WTC11 (cell line): ENCODE measurements around the gene UBE2K. TPM values are rescaled to one million over a fixed set of nuclear protein-coding genes. Genes with fewer than 3 reads are reported as not detected.
"Not testable (repeated sequence)": the region's sequence is repeated elsewhere in the genome, so short reads cannot be mapped to it uniquely, and the experiment has no call there.

Source experiments
- ATAC-seq: fragments of 200-7000 bp; cut with Tn5 transposase; 2 replicates; pipeline ENCODE4 v1.10.0; 2021; ENCODE audit warnings: mild to moderate bottlenecking, moderate library complexity
- CTCF ChIA-PET: fragments of 300-600 bp; sonication (Branson Sonifier 250); formaldehyde crosslinking; loops from one replicate; lab custom pipeline; 2021; ENCODE audit warnings: antibody characterized with exemption; lab: Charles Lee
- POLR2A ChIA-PET: fragments of 350-600 bp; sonication (Branson Sonifier 250); formaldehyde crosslinking; loops from one replicate; lab custom pipeline; 2021; ENCODE audit warnings: antibody characterized with exemption; lab: Charles Lee
- DNase-seq: peaks from one replicate; pipeline ENCODE4 v3.0.0; 2021; ENCODE audit warnings: low spot score
- H3K27ac Mint-ChIP-seq: 2 replicates; pipeline ENCODE4 v1.8.0; 2021; ENCODE audit warnings: mixed read lengths
- H3K27me3 Mint-ChIP-seq: 2 replicates; pipeline ENCODE4 v1.8.0; 2021; ENCODE audit warnings: low read depth, mild to moderate bottlenecking, moderate library complexity, mixed read lengths
- H3K36me3 Mint-ChIP-seq: 2 replicates; pipeline ENCODE4 v1.8.0; 2021; ENCODE audit warnings: mixed read lengths
- H3K4me1 Mint-ChIP-seq: 2 replicates; pipeline ENCODE4 v1.8.0; 2022; ENCODE audit warnings: mixed read lengths
- H3K4me3 Mint-ChIP-seq: 2 replicates; pipeline ENCODE4 v1.8.0; 2021; ENCODE audit warnings: mild to moderate bottlenecking, moderate library complexity, mixed read lengths
- H3K9me3 Mint-ChIP-seq: 2 replicates; pipeline ENCODE4 v1.8.0; 2021; ENCODE audit warnings: mixed read lengths
- CDX4 ChIP-seq: fragments of 250-450 bp; sonication (Bioruptor Pico); IDR thresholded peaks from 2 replicates; pipeline ENCODE4 v1.9.0; 2021; ENCODE audit warnings: moderate library complexity, mild to moderate bottlenecking, inconsistent platforms, borderline replicate concordance
- ERG ChIP-seq: fragments of 250-450 bp; sonication (Bioruptor Pico); IDR thresholded peaks from 2 replicates; pipeline ENCODE4 v1.8.0; 2021; ENCODE audit warnings: mild to moderate bottlenecking
- FOXP1 ChIP-seq: sonication (generic); formaldehyde crosslinking; IDR thresholded peaks from 2 replicates; pipeline ENCODE4 v1.8.0; 2022; ENCODE audit warnings: missing genetic modification reagents, mild to moderate bottlenecking, moderate library complexity, borderline replicate concordance
- IRF2 ChIP-seq: sonication (generic); formaldehyde crosslinking; IDR thresholded peaks from 2 replicates; pipeline ENCODE4 v1.8.0; 2022; ENCODE audit warnings: low read depth, missing genetic modification reagents, borderline replicate concordance
- MXD4 ChIP-seq: fragments of 250-450 bp; sonication (Bioruptor Pico); IDR thresholded peaks from 2 replicates; pipeline ENCODE4 v1.8.0; 2021; ENCODE audit warnings: mild to moderate bottlenecking, moderate library complexity, borderline replicate concordance
- RORB ChIP-seq: fragments of 250-450 bp; sonication (Bioruptor Pico); IDR thresholded peaks from 2 replicates; pipeline ENCODE4 v1.9.0; 2021; ENCODE audit warnings: mild to moderate bottlenecking
- STAT6 ChIP-seq: sonication (generic); formaldehyde crosslinking; conservative IDR thresholded peaks from 2 replicates; pipeline ENCODE4 v1.8.1; 2023; ENCODE audit warnings: mild to moderate bottlenecking, low read depth, missing genetic modification reagents, moderate library complexity
- TCF7 ChIP-seq: sonication (generic); formaldehyde crosslinking; IDR thresholded peaks from 2 replicates; pipeline ENCODE4 v1.8.0; 2022; ENCODE audit warnings: mild to moderate bottlenecking, low read depth, missing genetic modification reagents, moderate library complexity
- TEAD1 ChIP-seq: sonication (generic); formaldehyde crosslinking; IDR thresholded peaks from 2 replicates; pipeline ENCODE4 v1.8.0; 2022; ENCODE audit warnings: mild to moderate bottlenecking, missing genetic modification reagents
- ZBTB43 ChIP-seq: sonication (generic); formaldehyde crosslinking; IDR thresholded peaks from 2 replicates; pipeline ENCODE4 v1.8.1; 2023; ENCODE audit warnings: mild to moderate bottlenecking, missing genetic modification reagents
- ZNF121 ChIP-seq: sonication (generic); formaldehyde crosslinking; IDR thresholded peaks from 2 replicates; pipeline ENCODE4 v1.8.0; 2023; ENCODE audit warnings: missing genetic modification reagents
- ZNF219 ChIP-seq: sonication (generic); formaldehyde crosslinking; IDR thresholded peaks from 2 replicates; pipeline ENCODE4 v1.8.0; 2023; ENCODE audit warnings: missing genetic modification reagents, mild to moderate bottlenecking, borderline replicate concordance
- ZNF263 ChIP-seq: sonication (generic); formaldehyde crosslinking; IDR thresholded peaks from 2 replicates; pipeline ENCODE4 v1.8.1; 2022; ENCODE audit warnings: low read depth, mild to moderate bottlenecking, moderate library complexity, missing genetic modification reagents
- total RNA-seq: library from RNA; stranded (reverse); gene quantifications from 3 replicates; pipeline ENCODE4 v1.2.3, GENCODE V29; 2021
- TF ChIP-seq, protein P1 (sequence below): sonication (generic); formaldehyde crosslinking; IDR thresholded peaks from 2 replicates; pipeline ENCODE4 v1.8.1; 2023; ENCODE audit warnings: mild to moderate bottlenecking, moderate library complexity, missing genetic modification reagents

Gene UBE2K
- total RNA-seq, 1 experiment from 2014 or later = 135 TPM

DNA sequence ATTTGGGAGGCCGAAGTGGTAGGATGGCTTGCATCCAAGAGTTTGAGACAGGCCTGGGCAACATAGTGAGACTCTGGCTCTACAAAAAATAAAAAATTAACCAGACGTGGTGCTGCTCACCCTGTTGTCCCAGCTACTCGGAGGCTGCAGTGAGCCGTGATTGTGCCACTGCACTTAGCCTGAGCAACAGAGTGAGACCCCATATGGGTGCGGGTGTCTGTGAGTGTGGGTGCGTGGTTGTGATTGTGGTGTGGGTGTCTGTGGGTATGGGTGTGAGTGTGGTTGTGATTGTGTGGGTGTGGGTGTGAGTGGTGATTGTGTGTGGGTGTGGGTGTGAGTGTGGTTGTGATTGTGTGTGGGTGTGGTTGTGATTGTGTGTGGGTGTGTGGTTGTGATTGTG, 114.6 kb downstream of the UBE2K start:
- Mint-ChIP-seq H3K4me1 (0 out of 2 replicates have a peak, but pooled peaks cover 4% of the 10 kb centered on the region), H3K4me3 (no peak overlapping the region), H3K9me3 (peaks cover 12% of the 10 kb centered on the region), H3K36me3 (peaks cover 11% of the 10 kb centered on the region), H3K27me3 (no peaks in the 10 kb centered on the region; the same call in 1 of the 2 replicates), H3K27ac (no peak overlapping the region)
- ChIA-PET POLR2A (no interaction called here), CTCF (no interaction called here)
- TF ChIP-seq MXD4 (CRISPR knock-in tag) (no peak), ZNF121 (CRISPR knock-in tag) (peak; percentile 90)
- ATAC-seq (no peak), DNase-seq (no peak)

- DNase-seq, H3K27me3 Mint-ChIP-seq, H3K4me3 Mint-ChIP-seq, POLR2A ChIA-PET, CTCF ChIA-PET, ATAC-seq, H3K4me1 Mint-ChIP-seq, H3K27ac Mint-ChIP-seq: not testable (repeated sequence)
- peaks cover 12% of the 10 kb centered on the region for H3K9me3 Mint-ChIP-seq
- peaks cover 11% of the 10 kb centered on the region for H3K36me3 Mint-ChIP-seq
These were observed 115.1 kb downstream of the UBE2K start for GRCh38 chr4:39813033-39813432.

- H3K27me3 Mint-ChIP-seq, H3K27ac Mint-ChIP-seq, H3K4me1 Mint-ChIP-seq, H3K4me3 Mint-ChIP-seq, DNase-seq, POLR2A ChIA-PET, CTCF ChIA-PET, ATAC-seq: not testable (repeated sequence)
- H3K9me3 Mint-ChIP-seq = peaks cover 12% of the 10 kb centered on the region
- H3K36me3 Mint-ChIP-seq = peaks cover 11% of the 10 kb centered on the region
These were observed 115.8 kb downstream of the UBE2K start for GRCh38 chr4:39813761-39814160.

DNA sequence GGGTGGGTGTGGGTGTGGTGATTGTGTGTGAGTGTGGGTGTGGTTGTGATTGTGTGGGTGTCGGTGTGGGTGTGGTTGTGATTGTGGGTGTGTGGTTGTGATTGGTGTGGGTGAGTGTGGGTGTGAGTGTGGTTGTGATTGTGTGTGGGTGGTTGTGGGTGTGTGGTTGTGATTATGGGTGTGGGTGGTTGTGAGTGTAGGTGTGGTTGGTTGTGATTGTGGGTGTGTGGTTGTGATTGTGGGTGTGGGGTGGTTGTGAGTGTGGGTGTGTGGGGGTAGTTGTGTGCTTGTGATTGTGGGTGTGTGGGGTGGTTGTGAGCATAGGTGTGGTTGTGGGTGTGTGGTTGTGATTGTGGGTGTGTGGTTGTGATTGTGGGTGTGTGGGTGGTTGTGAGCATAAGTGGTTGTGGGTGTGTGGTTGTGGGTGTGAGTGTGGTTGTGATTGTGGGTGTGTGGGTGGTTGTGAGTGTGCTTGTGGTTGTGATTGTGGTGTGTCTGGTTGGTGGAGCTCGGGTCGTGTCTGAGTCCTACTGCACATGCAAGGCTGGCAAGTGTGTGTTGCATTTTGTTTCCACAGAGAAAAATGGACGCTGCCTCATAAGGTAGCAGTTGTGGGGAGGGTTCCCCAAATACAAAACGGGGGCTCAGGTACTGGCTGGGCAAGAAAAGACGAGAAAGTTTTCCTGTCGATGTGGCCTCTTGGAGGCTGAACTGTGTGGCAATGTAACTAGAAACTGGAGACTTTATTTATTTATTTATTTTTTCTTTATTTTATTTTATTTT, 116.7 kb downstream of the UBE2K start:
- Mint-ChIP-seq H3K27ac (peak overlapping the region; percentile 72; the same call in 1 of the 2 replicates), H3K4me3 (no peak overlapping the region), H3K27me3 (no peaks in the 10 kb centered on the region; the same call in 1 of the 2 replicates), H3K9me3 (peaks cover 9% of the 10 kb centered on the region), H3K36me3 (peaks cover 11% of the 10 kb centered on the region), H3K4me1 (0 out of 2 replicates have a peak, but pooled peaks cover 4% of the 10 kb centered on the region)
- CTCF ChIA-PET = no interaction called here
- TF ChIP-seq ZNF219 (CRISPR knock-in tag) (no peak), IRF2 (CRISPR knock-in tag) (no peak), STAT6 (CRISPR knock-in tag) (no peak), ZBTB43 (CRISPR knock-in tag) (no peak), TCF7 (CRISPR knock-in tag) (no peak), ZNF263 (no peak), TEAD1 (no peak), CDX4 (no peak), ERG (CRISPR knock-in tag) (no peak), FOXP1 (no peak), RORB (no peak)
- TF ChIP-seq, protein P1, sequence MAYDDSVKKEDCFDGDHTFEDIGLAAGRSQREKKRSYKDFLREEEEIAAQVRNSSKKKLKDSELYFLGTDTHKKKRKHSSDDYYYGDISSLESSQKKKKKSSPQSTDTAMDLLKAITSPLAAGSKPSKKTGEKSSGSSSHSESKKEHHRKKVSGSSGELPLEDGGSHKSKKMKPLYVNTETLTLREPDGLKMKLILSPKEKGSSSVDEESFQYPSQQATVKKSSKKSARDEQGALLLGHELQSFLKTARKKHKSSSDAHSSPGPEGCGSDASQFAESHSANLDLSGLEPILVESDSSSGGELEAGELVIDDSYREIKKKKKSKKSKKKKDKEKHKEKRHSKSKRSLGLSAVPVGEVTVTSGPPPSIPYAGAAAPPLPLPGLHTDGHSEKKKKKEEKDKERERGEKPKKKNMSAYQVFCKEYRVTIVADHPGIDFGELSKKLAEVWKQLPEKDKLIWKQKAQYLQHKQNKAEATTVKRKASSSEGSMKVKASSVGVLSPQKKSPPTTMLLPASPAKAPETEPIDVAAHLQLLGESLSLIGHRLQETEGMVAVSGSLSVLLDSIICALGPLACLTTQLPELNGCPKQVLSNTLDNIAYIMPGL = no peak
- ATAC-seq (no peak), DNase-seq (no peak)
- POLR2A ChIA-PET = no interaction called here
